IMR-90 (cell line): Measurements from ENCODE around the gene MRC2. TPM values are rescaled to one million over a fixed set of nuclear protein-coding genes. Genes with fewer than 3 reads are reported as not detected.
A peak's percentile ranks its signal among the peaks of the same experiment; 100 is the strongest.

ENCODE experiments used
- ATAC-seq: fragments of 200-7000 bp; cut with Tn5 transposase; 2 replicates; pipeline ENCODE4 v1.9.1; 2020; ENCODE audit warnings: low read depth, mild to moderate bottlenecking, moderate library complexity
- BruUV-seq: library from RNA; stranded (reverse); fragments of 400-500 nt; replicated peaks from 2 replicates; lab custom pipeline; 2021; lab: Mats Ljungman, UMichigan
- CTCF ChIA-PET: fragments of 300-600 bp; formaldehyde crosslinking; extraction: SDS; loops from one replicate; lab custom pipeline; 2021; ENCODE audit warnings: antibody characterized with exemption; lab: Yijun Ruan, JAX
- POLR2A ChIA-PET: fragments of 300-600 bp; sonication (Branson Sonifier 250); formaldehyde crosslinking; loops from one replicate; lab custom pipeline; 2022; ENCODE audit warnings: antibody characterized with exemption; ENCODE audit not compliant: unreplicated experiment; lab: Charles Lee
- DNase-seq: peaks from one replicate; pipeline ENCODE4 v3.0.0; 2013
- H2AFZ ChIP-seq: replicated peaks from 2 replicates; pipeline ENCODE3; 2013; ENCODE audit warnings: low read length, mild to moderate bottlenecking; ENCODE audit not compliant: poor library complexity
- H2AK5ac ChIP-seq: 2 replicates; pipeline ENCODE4 v1.6.1; 2013; ENCODE audit warnings: low read depth, low read length, inconsistent platforms
- H2AK9ac ChIP-seq: replicated peaks from 2 replicates; pipeline ENCODE3; 2013; ENCODE audit warnings: mild to moderate bottlenecking, low read depth, low read length, moderate library complexity; ENCODE audit not compliant: poor library complexity
- H2BK120ac ChIP-seq: 2 replicates; pipeline ENCODE4 v1.6.1; 2013; ENCODE audit warnings: low read depth, low read length, inconsistent platforms
- H2BK15ac ChIP-seq: 3 replicates; pipeline ENCODE4 v1.6.1; 2013; ENCODE audit warnings: low read depth, low read length, inconsistent platforms
- H2BK20ac ChIP-seq: 2 replicates; pipeline ENCODE4 v1.6.1; 2013; ENCODE audit warnings: low read depth, mild to moderate bottlenecking, inconsistent platforms, low read length, moderate library complexity
- H2BK5ac ChIP-seq: 2 replicates; pipeline ENCODE4 v1.6.1; 2013; ENCODE audit warnings: mild to moderate bottlenecking, low read depth, low read length, inconsistent platforms; ENCODE audit not compliant: poor library complexity, severe bottlenecking
- H3K14ac ChIP-seq: replicated peaks from 2 replicates; pipeline ENCODE4 v1.6.1; 2013; ENCODE audit warnings: low read depth, low read length, inconsistent platforms
- H3K18ac ChIP-seq: 2 replicates; pipeline ENCODE4 v1.6.1; 2013; ENCODE audit warnings: low read depth, low read length, control low read depth
- H3K23ac ChIP-seq: 2 replicates; pipeline ENCODE4 v1.6.1; 2013; ENCODE audit warnings: low read depth, low read length, inconsistent platforms
- H3K27ac ChIP-seq: 2 replicates; pipeline ENCODE4 v1.5.1; 2013; ENCODE audit warnings: mild to moderate bottlenecking, control low read depth, low read length; ENCODE audit not compliant: insufficient read depth
- H3K27me3 ChIP-seq: 2 replicates; pipeline ENCODE4 v1.6.1; 2013; ENCODE audit warnings: low read length; ENCODE audit not compliant: control insufficient read depth, insufficient read depth
- H3K36me3 ChIP-seq: 2 replicates; pipeline ENCODE4 v1.6.1; 2013; ENCODE audit warnings: low read length, mixed read lengths; ENCODE audit not compliant: control insufficient read depth, insufficient read depth
- H3K4ac ChIP-seq: 2 replicates; pipeline ENCODE4 v1.6.1; 2013; ENCODE audit warnings: low read depth, low read length, inconsistent platforms
- H3K4me1 ChIP-seq: 2 replicates; pipeline ENCODE4 v1.6.1; 2013; ENCODE audit warnings: low read length, mixed read lengths; ENCODE audit not compliant: control insufficient read depth, insufficient read depth
- H3K4me2 ChIP-seq: 2 replicates; pipeline ENCODE4 v1.6.1; 2013; ENCODE audit warnings: low read depth, mild to moderate bottlenecking, control low read depth, low read length, moderate library complexity
- H3K4me3 ChIP-seq: 2 replicates; pipeline ENCODE4 v1.5.1; 2013; ENCODE audit warnings: low read depth, mild to moderate bottlenecking, control low read depth, low read length, moderate library complexity; ENCODE audit not compliant: insufficient read depth
- H3K56ac ChIP-seq: 2 replicates; pipeline ENCODE4 v1.6.1; 2013; ENCODE audit warnings: low read length, inconsistent platforms; ENCODE audit not compliant: insufficient read depth; ENCODE audit errors: extremely low read depth
- H3K79me1 ChIP-seq, 2 experiments: 2 replicates each; pipeline ENCODE4 v1.6.1; 2013; ENCODE audit warnings: low read length in 2 of 2, inconsistent platforms in 1 of 2, low read depth in 1 of 2
- H3K9ac ChIP-seq: 2 replicates; pipeline ENCODE4 v1.6.1; 2013; ENCODE audit warnings: low read depth, low read length, control low read depth
- H3K9me1 ChIP-seq: 2 replicates; pipeline ENCODE4 v1.6.1; 2013; ENCODE audit warnings: low read length, inconsistent platforms; ENCODE audit not compliant: insufficient read depth
- H3K9me3 ChIP-seq: 2 replicates; pipeline ENCODE4 v1.6.1; 2013; ENCODE audit warnings: low read length; ENCODE audit not compliant: control insufficient read depth, insufficient read depth
- H4K20me1 ChIP-seq: 2 replicates; pipeline ENCODE4 v1.6.1; 2013; ENCODE audit warnings: low read length, inconsistent platforms; ENCODE audit not compliant: insufficient read depth
- H4K5ac ChIP-seq: 2 replicates; pipeline ENCODE4 v1.6.1; 2013; ENCODE audit warnings: mild to moderate bottlenecking, low read depth, low read length, control low read depth
- H4K8ac ChIP-seq, 2 experiments: 2 replicates each; pipeline ENCODE4 v1.6.1; 2013; ENCODE audit warnings: low read depth in 2 of 2, low read length in 2 of 2, control low read depth in 1 of 2, inconsistent platforms in 1 of 2
- H4K91ac ChIP-seq: 2 replicates; pipeline ENCODE4 v1.6.1; 2013; ENCODE audit warnings: low read depth, low read length, inconsistent platforms; ENCODE audit not compliant: insufficient read depth
- BHLHE40 ChIP-seq: fragments of 150-350 bp; IDR thresholded peaks from 2 replicates; pipeline ENCODE4 v1.6.1; 2016; ENCODE audit warnings: mild to moderate bottlenecking, low read depth, low read length
- CEBPB ChIP-seq: IDR thresholded peaks from 2 replicates; pipeline ENCODE4 v1.6.1; 2012; ENCODE audit warnings: low read depth, low read length, improper control_type of control experiment
- CHD1 ChIP-seq: IDR thresholded peaks from 2 replicates; pipeline ENCODE4 v1.6.1; 2012; ENCODE audit warnings: low read depth, low read length, improper control_type of control experiment
- CTCF ChIP-seq: conservative IDR thresholded peaks from 2 replicates; pipeline ENCODE4 v1.5.1; 2012; ENCODE audit warnings: mild to moderate bottlenecking, low read depth, low read length, improper control_type of control experiment
- ELK1 ChIP-seq: fragments of 150-350 bp; IDR thresholded peaks from 2 replicates; pipeline ENCODE4 v1.6.1; 2016; ENCODE audit warnings: low read depth, mild to moderate bottlenecking, low read length, moderate library complexity, borderline replicate concordance
- MAFK ChIP-seq: IDR thresholded peaks from 2 replicates; pipeline ENCODE4 v1.6.1; 2012; ENCODE audit warnings: low read depth, low read length, improper control_type of control experiment
- MAZ ChIP-seq: IDR thresholded peaks from 2 replicates; pipeline ENCODE4 v1.6.1; 2012; ENCODE audit warnings: low read depth, mild to moderate bottlenecking, low read length, improper control_type of control experiment, moderate library complexity, borderline replicate concordance
- MXI1 ChIP-seq: IDR thresholded peaks from 2 replicates; pipeline ENCODE4 v1.6.1; 2012; ENCODE audit warnings: low read depth, mild to moderate bottlenecking, low read length, moderate library complexity, borderline replicate concordance
- NFE2L2 ChIP-seq: fragments of 150-350 bp; IDR thresholded peaks from 2 replicates; pipeline ENCODE4 v1.6.1; 2016; ENCODE audit warnings: low read depth, mild to moderate bottlenecking, low read length
- RCOR1 ChIP-seq: IDR thresholded peaks from 2 replicates; pipeline ENCODE4 v1.6.1; 2012; ENCODE audit warnings: mild to moderate bottlenecking, low read length, improper control_type of control experiment; ENCODE audit not compliant: insufficient replicate concordance
- RFX5 ChIP-seq: IDR thresholded peaks from 2 replicates; pipeline ENCODE4 v1.8.0; 2012; ENCODE audit warnings: low read depth, mild to moderate bottlenecking, low read length, moderate library complexity
- USF2 ChIP-seq: fragments of 150-350 bp; IDR thresholded peaks from 2 replicates; pipeline ENCODE4 v1.6.1; 2017; ENCODE audit warnings: mild to moderate bottlenecking, antibody characterized with exemption, low read length, low read depth
- WGBS, 2 experiments: methylation state at CpG; one replicate each; pipeline versions ENCODE4 v1.1.5 to v1.1.7; 2013; ENCODE audit warnings: missing lambda C conversion rate in 2 of 2; ENCODE audit not compliant: insufficient read length in 1 of 2; ENCODE audit errors: extremely low coverage in 2 of 2; 5-methylcytosine and 5-hydroxymethylcytosine counted together
- dilution Hi-C: fragments of 300-500 bp; cut with HindIII; formaldehyde crosslinking; loops from one replicate; pipeline ENCODE4 v1.14.3; 2018; ENCODE audit warnings: low sequenced_read_pairs; ENCODE audit not compliant: unreplicated experiment
- in situ Hi-C: fragments of 300-500 bp; cut with MboI; formaldehyde crosslinking; loops from 3 replicates; pipeline ENCODE4 v1.14.3; 2019; ENCODE audit warnings: low sequenced_read_pairs, inconsistent platforms, mixed read lengths
- intact Hi-C: fragments of 100-400 bp; cut with micrococcal nuclease; formaldehyde crosslinking; loops from 2 replicates; pipeline ENCODE4 v1.10.0; 2022
- polyA plus RNA-seq, 3 experiments: library from polyadenylated mRNA; depleted of rRNA; stranded (reverse); fragments of >200 nt; gene quantifications; 2 replicates each; pipeline ENCODE4 v1.2.3, GENCODE V29; 2012; ENCODE audit warnings: low replicate concordance in 1 of 3
- total RNA-seq: library from RNA; depleted of rRNA; stranded (reverse); fragments of >200 nt; gene quantifications from 2 replicates; pipeline ENCODE4 v1.2.3, GENCODE V29; 2012

MRC2 gene
- total and polyA plus RNA-seq, 2 of the 4 experiments (the other 2 are of a cell fraction) = 39.3 to 137 TPM

GRCh38 chr17:62653002-62653825, 25.7 kb downstream of the MRC2 start:
- no peak for TF ChIP-seq RFX5
- no peak for TF ChIP-seq USF2
- TF ChIP-seq CEBPB = no peak
- no peak for TF ChIP-seq RCOR1
- TF ChIP-seq MAFK = no peak
- TF ChIP-seq ELK1 = no peak
- TF ChIP-seq BHLHE40 = no peak
- TF ChIP-seq NFE2L2 = no peak
- TF ChIP-seq CTCF = no peak
- TF ChIP-seq MXI1 = no peak
- no peak for TF ChIP-seq CHD1
- no peak for TF ChIP-seq MAZ
- Histone ChIP-seq H2AK9ac (peak overlapping the region; percentile 97), H3K79me1 (peaks cover 27 to 96% of the 10 kb centered on the region in 2 experiments), H4K5ac (no peak overlapping the region), H3K56ac (peak overlapping the region; percentile 14; the same call in 1 of the 2 replicates), H3K4me2 (peak overlapping the region; percentile 90), H3K9me3 (no peaks in the 10 kb centered on the region), H3K14ac (peak overlapping the region; percentile 92), H2BK5ac (peak overlapping the region; percentile 76), H3K23ac (peak overlapping the region; percentile 45), H4K8ac (peak overlapping the region; percentile 41 to 88; a peak in 3 of 4 replicates), H3K9me1 (peaks cover 43% of the 10 kb centered on the region), H3K4me3 (peak overlapping the region; percentile 34), H3K4me1 (peaks cover 30% of the 10 kb centered on the region), H2BK20ac (peak overlapping the region; percentile 78), H4K91ac (peak overlapping the region; percentile 87), H3K9ac (peak overlapping the region; percentile 24), H2AK5ac (peak overlapping the region; percentile 92), H3K36me3 (peaks cover 11% of the 10 kb centered on the region), H3K4ac (peak overlapping the region; percentile 91), H3K27ac (peak overlapping the region; percentile 60), H2BK120ac (peak overlapping the region; percentile 80), H2BK15ac (peak overlapping the region; percentile 38; the same call in 1 of the 3 replicates), H2AFZ (peak overlapping the region; percentile 63), H3K18ac (peak overlapping the region; percentile 57; the same call in 1 of the 2 replicates), H3K27me3 (no peaks in the 10 kb centered on the region), H4K20me1 (peaks cover 52% of the 10 kb centered on the region)
- CTCF ChIA-PET = no interaction called here
- BruUV-seq = no TSS peak
- in situ Hi-C loops (no loop called here), intact Hi-C loops (loop anchor here (10.0 kb wide), 1 partner anchor 98 kb away; no protein-coding TSS in a partner anchor), dilution Hi-C loops (no loop called here)
- DNase-seq (peak; percentile 31), ATAC-seq (peak; percentile 44)
- 7% methylated on average over 13 of the region's 30 CpGs; no CpG with 5 or more reads in 1 of the 2 experiments for WGBS, 2 experiments
- POLR2A ChIA-PET = interaction anchor here (0.5 kb wide), 1 partner anchor 8 kb away, joined by 7 read pairs; no protein-coding TSS in a partner anchor
